Measurements from ENCODE around the gene NMRK2.
"Not testable (repeated sequence)": the region's sequence is repeated elsewhere in the genome, so short reads cannot be mapped to it uniquely, and the experiment has no call there.

NMRK2 gene

GRCh38 chr19:3936506-3937442 lies 3.9 kb downstream of the NMRK2 start:
- DNase-seq (ENCODE audit: low spot score): no peak

- not testable (repeated sequence) for DNase-seq (ENCODE audit: low spot score)
Observed at GRCh38 chr19:3938300-3938950, 5.6 kb downstream of the NMRK2 start.

DNA sequence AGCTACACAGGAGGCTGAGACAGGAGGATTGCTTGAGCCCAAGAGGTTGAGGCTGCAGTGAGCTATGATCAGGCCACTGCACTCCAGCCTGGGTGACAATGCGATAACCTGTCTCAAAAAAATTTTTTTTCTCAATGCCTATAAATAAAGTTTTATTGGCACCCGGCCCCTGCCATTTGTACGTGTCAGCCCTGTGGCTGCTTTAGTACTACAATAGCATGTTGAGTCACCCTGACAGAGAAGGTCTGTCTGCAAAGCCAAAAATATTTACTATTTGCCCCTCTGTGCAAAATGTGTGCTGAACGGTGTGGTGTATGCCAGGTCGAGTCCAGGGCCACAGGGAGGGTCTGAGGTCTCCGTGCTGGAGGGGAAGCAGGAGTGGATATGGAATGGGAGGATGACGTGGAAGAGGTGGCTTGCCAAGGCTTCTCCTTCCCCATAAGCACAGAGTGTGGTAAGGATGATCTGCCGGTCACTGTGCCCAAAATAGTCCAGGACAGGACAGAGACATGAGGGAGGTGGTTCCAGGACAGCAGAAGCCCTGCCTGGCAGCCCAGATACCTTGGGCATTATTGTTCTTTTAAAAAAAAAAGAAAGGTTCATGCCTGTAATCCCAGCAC lies 10.0 kb downstream of the NMRK2 start:
- no peak for DNase-seq (ENCODE audit: low spot score)

GRCh38 chr19:3944018-3944721 lies 11.3 kb downstream of the NMRK2 start:
- no peak for DNase-seq (ENCODE audit: low spot score)

GRCh38 chr19:3945838-3946237 lies 13.0 kb downstream of the NMRK2 start:
- peak; percentile 77 for DNase-seq (ENCODE audit: low spot score)

GRCh38 chr19:3947316-3947933 lies 14.6 kb downstream of the NMRK2 start:
- not testable (repeated sequence) for DNase-seq (ENCODE audit: low spot score)

GRCh38 chr19:3949294-3949693 lies 16.4 kb downstream of the NMRK2 start:
- no peak for DNase-seq (ENCODE audit: low spot score)

- no peak for DNase-seq (ENCODE audit: low spot score)
Observed at GRCh38 chr19:3949997-3950859, 17.4 kb downstream of the NMRK2 start.

- no peak for DNase-seq (ENCODE audit: low spot score)
Observed at GRCh38 chr19:3950871-3951861, 18.3 kb downstream of the NMRK2 start.

DNA sequence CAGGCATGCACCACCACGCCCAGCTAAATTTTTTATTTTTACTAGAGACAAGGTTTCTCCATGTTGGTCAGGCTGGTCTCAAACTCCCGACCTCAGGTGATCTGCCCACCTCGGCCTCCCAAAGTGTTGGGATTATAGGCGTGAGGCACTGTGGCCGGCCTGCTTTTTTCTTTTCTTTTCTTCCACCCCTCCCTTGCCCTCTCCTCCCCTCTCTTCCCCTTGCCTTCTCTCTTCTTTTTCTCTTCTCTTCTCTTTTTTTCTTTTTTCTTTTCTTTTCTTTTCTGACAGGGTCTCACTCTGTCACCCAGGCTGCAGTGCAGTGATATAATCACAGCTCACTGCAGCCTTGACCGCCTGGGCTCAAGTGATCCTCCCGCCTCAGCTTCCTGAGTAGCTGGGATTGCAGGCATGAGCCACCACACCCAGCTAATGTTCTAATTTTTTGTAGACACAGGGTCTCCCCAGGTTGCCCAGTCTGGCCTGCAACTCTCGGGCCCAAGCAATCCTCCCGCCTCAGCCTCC lies 19.9 kb downstream of the NMRK2 start:
- DNase-seq (ENCODE audit: low spot score): not testable (repeated sequence)

DNA sequence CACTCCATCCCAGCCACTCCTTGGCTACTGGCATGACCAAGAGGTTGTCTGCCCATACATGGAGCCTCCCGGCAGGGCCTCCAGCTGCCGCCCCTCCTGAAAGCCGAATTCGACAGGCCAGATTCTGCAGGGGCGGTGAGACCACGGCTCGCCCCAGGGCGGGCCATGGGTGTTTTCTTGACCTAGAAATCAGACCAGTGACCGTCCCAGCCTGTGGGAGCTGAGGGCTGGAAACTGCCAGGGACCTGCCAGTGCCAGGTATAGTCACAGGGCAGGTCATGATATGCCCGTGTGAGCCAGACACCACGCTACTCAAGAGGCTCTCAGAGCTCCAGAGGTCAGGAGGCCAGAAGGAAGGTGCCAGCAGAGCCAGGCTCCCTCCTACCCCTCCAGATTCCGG lies 21.2 kb downstream of the NMRK2 start:
- DNase-seq (ENCODE audit: low spot score): no peak

DNA sequence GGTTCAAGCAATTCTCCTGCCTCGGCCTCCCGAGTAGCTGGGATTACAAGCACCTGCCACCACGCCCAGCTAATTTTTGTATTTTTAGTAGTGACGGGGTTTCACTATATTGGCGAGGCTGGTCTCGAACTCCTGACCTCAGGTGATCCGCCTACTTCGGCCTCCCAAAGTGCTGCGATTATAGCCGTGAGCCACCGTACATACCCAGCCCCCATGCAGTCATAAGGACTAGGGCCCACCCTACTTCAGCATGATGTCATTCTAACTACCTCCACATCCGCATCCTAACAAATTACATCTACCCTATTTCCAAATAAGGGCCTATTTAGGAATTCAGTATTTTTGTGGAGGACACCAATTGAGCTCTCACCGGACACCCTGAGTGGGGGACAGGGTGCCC lies 22.4 kb downstream of the NMRK2 start:
- not testable (repeated sequence) for DNase-seq (ENCODE audit: low spot score)

- no peak for DNase-seq (ENCODE audit: low spot score)
Observed at GRCh38 chr19:3955688-3956087, 22.8 kb downstream of the NMRK2 start.

- no peak for DNase-seq (ENCODE audit: low spot score)
Observed at GRCh38 chr19:3958836-3959765, 26.2 kb downstream of the NMRK2 start.

- no peak for DNase-seq (ENCODE audit: low spot score)
Observed at GRCh38 chr19:3959766-3960131, 26.9 kb downstream of the NMRK2 start.

DNA sequence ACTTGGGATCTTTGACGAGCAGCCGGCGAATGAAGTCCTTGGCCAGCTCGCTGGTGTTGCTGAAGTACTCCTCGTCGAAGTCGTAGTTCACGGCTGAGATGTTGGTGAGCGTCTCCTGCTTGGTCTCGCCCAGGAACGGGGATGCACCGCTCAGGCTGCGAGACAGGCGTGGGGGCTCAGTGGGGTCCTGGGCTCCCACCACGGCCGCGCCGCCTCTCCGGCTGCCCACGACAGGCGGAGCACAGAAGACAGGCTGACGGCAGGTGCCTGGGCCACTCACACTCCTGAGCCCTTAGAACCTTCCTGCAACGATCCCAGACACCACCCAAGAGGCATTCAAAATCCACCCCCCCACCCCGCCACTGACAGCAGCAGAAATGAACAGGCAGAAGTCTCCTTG lies 28.1 kb downstream of the NMRK2 start:
- DNase-seq (ENCODE audit: low spot score): no peak

DNA sequence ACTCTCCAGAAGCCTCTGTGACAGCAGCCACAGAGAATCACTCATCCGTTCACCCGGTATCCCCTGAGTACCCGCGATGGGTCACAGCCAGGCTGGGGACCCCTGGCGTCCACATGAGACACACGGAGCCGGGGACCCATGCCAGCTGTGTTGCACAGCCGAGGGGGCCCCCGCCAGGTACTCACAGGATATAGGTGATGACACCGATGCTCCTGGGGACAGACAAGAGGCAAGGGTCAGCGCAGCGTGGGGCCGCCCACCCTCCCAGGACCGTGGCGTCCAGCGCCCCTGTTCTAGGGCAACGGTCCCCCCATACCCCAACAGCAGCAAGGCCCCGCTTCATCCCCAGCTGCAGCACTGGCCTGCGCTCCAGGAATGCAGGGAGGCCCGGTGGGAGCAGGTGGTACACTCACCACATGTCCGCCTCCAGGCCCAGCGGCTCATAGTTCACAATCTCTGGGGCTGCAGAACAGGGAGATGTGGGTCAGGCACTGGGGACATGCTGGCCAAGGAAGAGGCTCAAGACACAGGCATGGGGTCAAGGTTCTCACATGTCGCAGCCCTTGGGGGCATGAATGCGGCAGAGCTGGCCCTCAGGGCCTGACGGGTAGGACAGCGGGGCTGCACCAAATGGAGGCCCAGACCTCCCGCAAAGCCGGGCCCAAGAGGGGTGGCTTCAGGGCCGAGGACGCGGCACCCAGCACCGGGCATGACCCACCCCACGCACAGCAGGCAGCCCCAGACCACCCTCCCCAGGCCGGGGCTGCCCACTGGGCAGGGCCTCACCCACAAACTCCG lies 30.8 kb downstream of the NMRK2 start:
- no peak for DNase-seq (ENCODE audit: low spot score)

All from hepatic stellate cell (primary cell).